ENCODE data around the gene CT45A3.
"Not testable (repeated sequence)": the region's sequence is repeated elsewhere in the genome, so short reads cannot be mapped to it uniquely, and the experiment has no call there.

CT45A3 gene

GRCh38 chrX:135768091-135768490 is at the start of gene CT45A3:
Gene CT45A3 (minus strand): TSS chrX:135768191. CDS start chrX:135764444, 3,747 bp downstream.
- not testable (repeated sequence) for DNase-seq

DNA sequence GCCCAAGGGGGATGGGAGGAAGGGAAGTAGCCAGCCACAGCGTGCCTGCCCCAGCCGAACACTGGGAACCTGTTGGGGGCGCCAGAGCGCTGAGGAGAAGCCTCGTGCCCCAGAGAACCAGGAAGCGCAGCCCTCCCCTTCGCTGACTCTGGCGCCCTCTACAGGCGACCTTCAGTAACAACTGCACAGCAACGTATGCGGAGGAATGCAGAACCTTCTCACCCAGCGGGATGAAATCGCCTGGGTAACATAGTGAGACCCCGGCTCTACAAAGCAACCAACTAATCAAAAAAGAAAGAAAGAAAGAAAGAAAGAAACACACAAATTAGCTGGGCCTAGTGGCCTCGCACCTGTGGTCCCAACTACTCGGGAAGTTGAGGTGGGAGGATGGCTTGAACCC is 34.7 kb upstream of the CT45A3 start, which contains the start of gene CT45A6:
Gene CT45A6, minus strand, starts transcription at position 101 of the 400 bp plus-strand sequence. CDS start 3,794 bp downstream, outside the sequence.
- not testable (repeated sequence) for DNase-seq

GRCh38 chrX:135785403-135785802 is 17.4 kb upstream of the CT45A3 start, which contains the start of gene CT45A5:
Gene CT45A5 (minus strand): TSS chrX:135785503. CDS start chrX:135781729, 3,774 bp downstream.
- not testable (repeated sequence) for DNase-seq

- not testable (repeated sequence) for DNase-seq
Observed at GRCh38 chrX:135744739-135745138, 23.3 kb downstream of the CT45A3 start.

- no peak for DNase-seq
Observed at GRCh38 chrX:135741192-135741715, 26.7 kb downstream of the CT45A3 start.

DNA sequence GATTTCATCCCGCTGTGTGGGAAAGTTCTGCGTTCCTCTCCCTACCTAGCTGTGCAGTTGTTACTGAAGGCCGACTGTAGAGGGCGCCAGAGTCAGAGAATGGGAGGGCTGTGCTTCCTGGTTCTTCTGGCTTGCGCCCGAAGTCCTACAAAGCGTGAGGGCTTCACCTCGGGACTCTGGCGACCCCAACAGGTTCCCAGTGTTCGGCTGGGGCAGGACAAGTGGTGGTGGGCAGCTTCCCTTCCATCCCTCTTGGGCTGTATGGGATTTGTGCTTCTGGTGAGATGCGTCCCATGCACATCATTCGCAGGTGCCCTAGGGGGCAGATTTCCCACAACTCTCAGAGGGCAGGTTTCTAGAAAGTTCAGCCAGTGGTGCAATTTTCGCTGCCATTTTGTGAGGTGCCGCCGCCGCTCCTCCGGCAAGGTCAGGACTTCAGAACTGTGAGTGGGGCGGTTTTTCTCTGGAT is 27.3 kb downstream of the CT45A3 start:
- DNase-seq = no peak

- no peak for DNase-seq
Observed at GRCh38 chrX:135737366-135738071, 30.5 kb downstream of the CT45A3 start.

DNA sequence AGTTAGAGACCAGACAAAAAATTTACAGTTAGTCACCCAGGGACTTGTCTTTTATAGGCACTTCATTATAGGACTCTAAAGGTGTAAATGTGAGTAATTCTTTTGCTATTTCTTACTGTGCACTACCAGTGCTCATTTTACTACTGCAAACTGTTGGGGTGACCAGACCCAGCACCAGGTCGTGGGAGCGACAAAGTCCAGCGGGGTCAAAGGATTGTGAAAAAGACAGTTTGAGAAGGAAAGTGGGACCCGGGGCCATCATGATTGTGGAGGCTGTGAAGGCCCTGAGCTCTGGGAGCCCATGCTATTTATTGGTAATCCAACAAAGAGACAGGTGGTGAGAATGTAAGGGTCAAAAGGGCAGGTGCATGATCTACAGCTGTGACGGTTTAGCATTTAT is 33.3 kb downstream of the CT45A3 start:
- not testable (repeated sequence) for DNase-seq

- DNase-seq = no peak
Observed at GRCh38 chrX:135713795-135714194, 54.2 kb downstream of the CT45A3 start.

- DNase-seq = not testable (repeated sequence)
Observed at GRCh38 chrX:135713183-135713689, 54.8 kb downstream of the CT45A3 start, which contains the start of gene CT45A1. Gene CT45A1 (plus strand): TSS chrX:135713639. CDS start chrX:135718941, 5,302 bp downstream.

All from NCI-H2081 (cell line).